ENCODE results near the gene DENND1A. TPM values are rescaled to one million over a fixed set of nuclear protein-coding genes. Genes with fewer than 3 reads are reported as not detected.

Gene DENND1A
- total RNA-seq, 1 donor from 2014 or later: 23.0 TPM

- H3K4me1 ChIP-seq: no peaks in the 10 kb centered on the region
- no peaks in the 10 kb centered on the region for H3K9me3 ChIP-seq
- intact Hi-C loops (cut with DNase I): no loop called here
- H3K27ac ChIP-seq: no peak overlapping the region
- H3K27me3 ChIP-seq (ENCODE audit: low read depth): peaks cover 46% of the 10 kb centered on the region
- ATAC-seq (no peak), DNase-seq (no peak)
- no peak overlapping the region for H3K4me3 ChIP-seq
- no peaks in the 10 kb centered on the region for H3K36me3 ChIP-seq
- no peak for TF ChIP-seq CTCF (IDR thresholded peaks at IDR 0.05)
Observed at GRCh38 chr9:123960965-123961364, 31.0 kb upstream of the DENND1A start.

- Histone ChIP-seq H3K27me3 (ENCODE audit: low read depth) (peaks cover 40% of the 10 kb centered on the region), H3K27ac (no peak overlapping the region), H3K9me3 (no peaks in the 10 kb centered on the region), H3K4me3 (no peak overlapping the region), H3K36me3 (no peaks in the 10 kb centered on the region), H3K4me1 (no peaks in the 10 kb centered on the region)
- ATAC-seq: no peak
- no peak for TF ChIP-seq CTCF (IDR thresholded peaks at IDR 0.05)
- no peak for DNase-seq
- intact Hi-C loops (cut with DNase I): no loop called here
Observed at GRCh38 chr9:123960366-123960765, 30.4 kb upstream of the DENND1A start.

GRCh38 chr9:123959787-123960186 is 29.9 kb upstream of the DENND1A start:
- Histone ChIP-seq H3K4me3 (no peak overlapping the region), H3K36me3 (no peaks in the 10 kb centered on the region), H3K27me3 (ENCODE audit: low read depth) (peaks cover 34% of the 10 kb centered on the region), H3K4me1 (no peaks in the 10 kb centered on the region), H3K27ac (no peak overlapping the region), H3K9me3 (no peaks in the 10 kb centered on the region)
- no peak for DNase-seq
- TF ChIP-seq CTCF (IDR thresholded peaks at IDR 0.05): no peak
- intact Hi-C loops (cut with DNase I): no loop called here
- no peak for ATAC-seq

- H3K4me3 ChIP-seq: no peak overlapping the region
- H3K4me1 ChIP-seq: no peaks in the 10 kb centered on the region
- peaks cover 35% of the 10 kb centered on the region for H3K27me3 ChIP-seq (ENCODE audit: low read depth)
- H3K27ac ChIP-seq: no peak overlapping the region
- TF ChIP-seq CTCF (IDR thresholded peaks at IDR 0.05): no peak
- DNase-seq: no peak
- no peaks in the 10 kb centered on the region for H3K36me3 ChIP-seq
- intact Hi-C loops (cut with DNase I): no loop called here
- H3K9me3 ChIP-seq: no peaks in the 10 kb centered on the region
- ATAC-seq: no peak
Observed at GRCh38 chr9:123957731-123958130, 27.8 kb upstream of the DENND1A start.

- Histone ChIP-seq H3K27ac (no peak overlapping the region), H3K27me3 (ENCODE audit: low read depth) (peaks cover 35% of the 10 kb centered on the region), H3K4me3 (no peak overlapping the region), H3K36me3 (no peaks in the 10 kb centered on the region), H3K9me3 (no peaks in the 10 kb centered on the region), H3K4me1 (no peaks in the 10 kb centered on the region)
- intact Hi-C loops (cut with DNase I): no loop called here
- no peak for TF ChIP-seq CTCF (IDR thresholded peaks at IDR 0.05)
- DNase-seq (no peak), ATAC-seq (no peak)
Observed at GRCh38 chr9:123957168-123957721, 27.3 kb upstream of the DENND1A start.

GRCh38 chr9:123955637-123956036 is 25.7 kb upstream of the DENND1A start:
- Histone ChIP-seq H3K27me3 (ENCODE audit: low read depth) (peaks cover 20% of the 10 kb centered on the region), H3K4me1 (no peaks in the 10 kb centered on the region), H3K9me3 (no peaks in the 10 kb centered on the region), H3K4me3 (no peak overlapping the region), H3K36me3 (no peaks in the 10 kb centered on the region), H3K27ac (no peak overlapping the region)
- no peak for DNase-seq
- intact Hi-C loops (cut with DNase I): no loop called here
- no peak for TF ChIP-seq CTCF (IDR thresholded peaks at IDR 0.05)
- no peak for ATAC-seq

All from lower lobe of right lung (tissue), 2 donors.